Upper lobe of left lung (tissue), 6 donors: Measurements from ENCODE around the gene MIER2. TPM values are rescaled to one million over a fixed set of nuclear protein-coding genes. Genes with fewer than 3 reads are reported as not detected.
A peak's percentile ranks its signal among the peaks of the same experiment; 100 is the strongest.
"Not testable (repeated sequence)": the region's sequence is repeated elsewhere in the genome, so short reads cannot be mapped to it uniquely, and the experiment has no call there.

Source experiments
- ATAC-seq, 2 donors: fragments of 200-7000 bp; cut with Tn5 transposase; one replicate each; pipeline ENCODE4 v1.9.1; 2022; ENCODE audit warnings: mild to moderate bottlenecking in 2 of 2, moderate library complexity in 2 of 2; ENCODE audit not compliant: low FRiP score in 2 of 2
- DNase-seq, 2 donors: peaks; one replicate each; pipeline ENCODE4 v3.0.0-alpha.2; 2019 to 2020
- H3K27ac ChIP-seq, 4 donors: fragments of 200-600 bp; sonication (generic); one replicate each; pipeline ENCODE4 v1.5.1; 2016 to 2019
- H3K27me3 ChIP-seq, 4 donors: fragments of 200-600 bp; sonication (generic); one replicate each; pipeline ENCODE4 v1.5.1; 2017 to 2019
- H3K36me3 ChIP-seq, 4 donors: fragments of 200-600 bp; sonication (generic); one replicate each; pipeline ENCODE4 v1.5.1; 2016 to 2019
- H3K4me1 ChIP-seq, 4 donors: fragments of 200-600 bp; sonication (generic); one replicate each; pipeline ENCODE4 v1.5.1; 2018 to 2019
- H3K4me3 ChIP-seq, 4 donors: fragments of 200-600 bp; sonication (generic); one replicate each; pipeline ENCODE4 v1.5.1; 2017 to 2019; ENCODE audit warnings: mild to moderate bottlenecking in 2 of 4, moderate library complexity in 1 of 4
- H3K9me3 ChIP-seq, 4 donors: fragments of 200-600 bp; sonication (generic); one replicate each; pipeline ENCODE4 v1.5.1; 2018 to 2019
- EP300 ChIP-seq, 4 donors: sonication (generic); formaldehyde crosslinking; IDR thresholded peaks; one replicate each; pipeline ENCODE4 v1.5.1; 2017; ENCODE audit warnings: antibody characterized with exemption in 4 of 4, control low read depth in 2 of 4
- POLR2A ChIP-seq, 4 donors: fragments of 450-650 bp; IDR thresholded peaks; one replicate each; pipeline ENCODE4 v1.5.1; 2016 to 2017; ENCODE audit warnings: antibody characterized with exemption in 4 of 4, mild to moderate bottlenecking in 2 of 4
- POLR2AphosphoS5 ChIP-seq, 2 donors: sonication (generic); formaldehyde crosslinking; IDR thresholded peaks; one replicate each; pipeline ENCODE4 v1.5.1; 2017; ENCODE audit warnings: antibody characterized with exemption in 2 of 2
- WGBS, 2 donors: methylation state at CpG; one replicate each; pipeline ENCODE4 v1.1.5; 2017 to 2018; 5-methylcytosine and 5-hydroxymethylcytosine counted together
- total RNA-seq, 6 donors: library from RNA; depleted of rRNA in 4 of 6; stranded (reverse); fragments of >200 nt in 4 of 6; gene quantifications; one replicate each; pipeline versions ENCODE4 v1.1.0 to v1.2.1, GENCODE V29; 2016 to 2021
- TF ChIP-seq, protein P1 (sequence below), 6 experiments: fragments of 450-650 bp in 4 of 6; fragments of 200-600 bp in 2 of 6; sonication (generic) in 2 of 6; IDR thresholded peaks; one replicate each; pipeline ENCODE4 v1.5.1; 2016 to 2019; ENCODE audit warnings: antibody characterized with exemption in 6 of 6
- donor health status: DM: no; HTN: no; CAD: no; lungs with moderate emphysema.
- donor health status: DM: no; HTN: yes; CAD: no; lungs with severe emphysema.

MIER2 gene
- total RNA-seq, 6 donors from 2014 or later = 16.4 to 64.8 (median 31.7) TPM

DNA sequence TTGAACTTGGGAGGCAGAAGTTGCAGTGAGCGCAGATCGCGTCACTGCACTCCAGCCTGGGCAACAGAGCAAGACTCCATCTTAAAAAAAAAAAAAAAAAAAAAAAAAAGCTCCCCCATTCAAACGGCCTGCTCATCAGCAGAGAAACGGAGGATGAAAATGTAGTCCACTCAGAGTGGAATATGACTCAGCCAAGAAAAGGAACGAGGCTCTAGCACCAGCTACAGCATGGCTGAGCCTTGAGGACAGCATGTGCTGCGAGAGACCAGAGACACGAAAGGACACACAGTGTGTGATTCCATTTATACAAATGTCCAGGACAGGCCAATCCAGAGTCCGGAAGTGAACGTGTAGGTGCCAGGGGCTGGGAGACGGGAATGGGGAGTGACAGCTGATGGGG is 18.1 kb upstream of the MIER2 start:
- WGBS, 2 donors = 76 to 87% methylated on average over 11 of the region's 11 CpGs
- no peak for DNase-seq
- ATAC-seq = no peak
- Histone ChIP-seq H3K27me3 (no peaks in the 10 kb centered on the region), H3K36me3 (no peaks in the 10 kb centered on the region), H3K9me3 (no peaks in the 10 kb centered on the region), H3K4me3 (no peak overlapping the region), H3K27ac (no peak overlapping the region), H3K4me1 (no peaks in the 10 kb centered on the region)
- TF ChIP-seq EP300 (IDR thresholded peaks at IDR 0.05) (no peak), POLR2A (IDR thresholded peaks at IDR 0.05) (no peak), POLR2AphosphoS5 (IDR thresholded peaks at IDR 0.05) (no peak)
- TF ChIP-seq, protein P1, sequence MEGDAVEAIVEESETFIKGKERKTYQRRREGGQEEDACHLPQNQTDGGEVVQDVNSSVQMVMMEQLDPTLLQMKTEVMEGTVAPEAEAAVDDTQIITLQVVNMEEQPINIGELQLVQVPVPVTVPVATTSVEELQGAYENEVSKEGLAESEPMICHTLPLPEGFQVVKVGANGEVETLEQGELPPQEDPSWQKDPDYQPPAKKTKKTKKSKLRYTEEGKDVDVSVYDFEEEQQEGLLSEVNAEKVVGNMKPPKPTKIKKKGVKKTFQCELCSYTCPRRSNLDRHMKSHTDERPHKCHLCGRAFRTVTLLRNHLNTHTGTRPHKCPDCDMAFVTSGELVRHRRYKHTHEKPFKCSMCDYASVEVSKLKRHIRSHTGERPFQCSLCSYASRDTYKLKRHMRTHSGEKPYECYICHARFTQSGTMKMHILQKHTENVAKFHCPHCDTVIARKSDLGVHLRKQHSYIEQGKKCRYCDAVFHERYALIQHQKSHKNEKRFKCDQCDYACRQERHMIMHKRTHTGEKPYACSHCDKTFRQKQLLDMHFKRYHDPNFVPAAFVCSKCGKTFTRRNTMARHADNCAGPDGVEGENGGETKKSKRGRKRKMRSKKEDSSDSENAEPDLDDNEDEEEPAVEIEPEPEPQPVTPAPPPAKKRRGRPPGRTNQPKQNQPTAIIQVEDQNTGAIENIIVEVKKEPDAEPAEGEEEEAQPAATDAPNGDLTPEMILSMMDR (IDR thresholded peaks at IDR 0.05) = no peak

DNA sequence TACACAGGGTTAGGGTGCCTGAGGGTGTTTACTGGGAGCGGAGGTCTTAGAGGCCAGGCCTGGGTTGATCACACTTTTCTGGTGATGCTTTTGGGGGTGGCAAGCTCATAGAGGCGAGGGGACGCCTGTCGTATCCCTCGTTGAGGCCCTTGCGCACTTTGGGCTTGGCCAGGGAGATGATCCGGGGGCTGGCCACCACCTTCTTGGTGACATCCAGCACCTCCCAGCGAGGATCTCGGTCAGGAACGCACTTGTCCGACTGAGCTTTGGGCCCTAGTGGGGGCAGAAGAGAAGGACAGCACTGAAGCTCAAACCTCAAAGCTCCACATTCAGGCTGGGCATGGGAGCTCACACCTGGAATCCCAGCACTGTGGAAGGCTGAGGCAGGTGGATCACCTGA is 17.6 kb upstream of the MIER2 start:
- Histone ChIP-seq H3K27ac (no peak overlapping the region), H3K4me1 (no peaks in the 10 kb centered on the region), H3K36me3 (no peaks in the 10 kb centered on the region), H3K9me3 (no peaks in the 10 kb centered on the region), H3K27me3 (no peaks in the 10 kb centered on the region), H3K4me3 (no peak overlapping the region)
- WGBS, 2 donors = 85 to 94% methylated on average over 7 to 11 of the region's 11 CpGs
- DNase-seq (no peak), ATAC-seq (no peak)
- TF ChIP-seq EP300 (IDR thresholded peaks at IDR 0.05) (no peak), POLR2A (IDR thresholded peaks at IDR 0.05) (no peak), POLR2AphosphoS5 (IDR thresholded peaks at IDR 0.05) (no peak)
- TF ChIP-seq, protein P1 (IDR thresholded peaks at IDR 0.05) = no peak

DNA sequence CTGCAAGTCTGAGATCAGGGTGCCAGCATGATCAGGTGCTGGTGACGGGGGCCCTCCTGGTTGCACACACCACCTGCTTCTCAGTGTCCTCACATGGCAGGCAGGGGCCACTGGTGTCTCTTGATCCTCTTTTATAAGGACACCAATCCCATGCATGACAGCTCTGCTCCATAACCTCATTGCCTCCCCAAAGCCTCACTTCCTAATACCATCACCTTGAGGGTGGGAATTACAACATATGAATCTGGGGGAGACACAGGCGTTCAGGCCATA is 15.0 kb upstream of the MIER2 start:
- no peak for ATAC-seq
- TF ChIP-seq, protein P1 (IDR thresholded peaks at IDR 0.05) = no peak
- TF ChIP-seq POLR2A (IDR thresholded peaks at IDR 0.05) = no peak
- no peak for TF ChIP-seq POLR2AphosphoS5 (IDR thresholded peaks at IDR 0.05)
- TF ChIP-seq EP300 (IDR thresholded peaks at IDR 0.05) = no peak
- Histone ChIP-seq H3K9me3 (peaks cover 0 to 3% (median 2%) of the 10 kb centered on the region in 4 donors), H3K36me3 (no peaks in the 10 kb centered on the region), H3K27me3 (no peaks in the 10 kb centered on the region), H3K27ac (no peak overlapping the region), H3K4me3 (no peak overlapping the region), H3K4me1 (no peaks in the 10 kb centered on the region)
- WGBS, 2 donors = 65 to 77% methylated on average over 2 of the region's 2 CpGs
- DNase-seq = no peak

DNA sequence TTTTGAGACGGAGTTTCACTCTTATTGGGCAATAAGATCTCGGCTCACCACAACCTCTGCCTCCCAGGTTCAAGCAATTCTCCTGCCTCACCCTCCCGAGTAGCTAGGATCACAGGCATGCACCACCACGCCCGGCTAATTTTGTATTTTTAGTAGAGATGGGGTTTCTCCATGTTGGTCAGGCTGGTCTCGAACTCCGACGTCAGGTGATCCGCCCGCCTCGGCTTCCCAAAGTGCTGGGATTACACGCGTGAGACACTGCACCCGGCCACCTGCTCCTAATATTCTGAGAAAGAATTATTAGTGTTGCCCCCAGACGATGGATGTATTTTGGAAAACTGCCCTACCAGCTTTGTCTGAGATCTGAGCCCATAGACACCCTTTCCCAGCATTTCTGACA is 10.9 kb upstream of the MIER2 start:
- H3K36me3 ChIP-seq, H3K4me1 ChIP-seq, H3K4me3 ChIP-seq, ATAC-seq, H3K27ac ChIP-seq, H3K27me3 ChIP-seq: not testable (repeated sequence)
- peaks cover 9 to 20% (median 17%) of the 10 kb centered on the region in 4 donors for H3K9me3 ChIP-seq
- peak in 1 of 2 donors; percentile 10 for DNase-seq
- WGBS, 2 donors = 89 to 93% methylated on average over 15 of the region's 15 CpGs

DNA sequence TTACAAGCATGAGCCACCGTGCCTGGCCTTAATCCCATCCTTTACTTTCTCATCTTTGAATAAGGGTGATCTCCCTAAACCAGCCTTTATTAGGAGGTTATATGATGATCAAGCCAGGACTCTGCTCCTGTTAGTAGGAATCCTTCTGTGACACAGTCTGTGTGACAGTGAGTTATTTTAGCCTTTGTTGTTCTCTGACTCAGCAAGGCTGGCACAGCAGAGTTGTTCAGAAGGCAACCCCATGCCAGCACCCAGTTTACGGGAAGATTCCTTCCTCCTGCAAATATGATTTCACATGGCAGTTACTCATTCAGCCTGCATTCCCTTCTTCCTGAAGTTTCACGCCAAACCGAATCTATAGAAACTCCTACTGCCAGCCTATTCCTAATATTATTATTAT is 10.5 kb upstream of the MIER2 start:
- no peaks in the 10 kb centered on the region for H3K4me1 ChIP-seq
- H3K36me3 ChIP-seq = no peaks in the 10 kb centered on the region
- H3K9me3 ChIP-seq = peaks cover 9 to 20% (median 17%) of the 10 kb centered on the region in 4 donors
- WGBS, 2 donors = 87 to 91% methylated on average over 4 of the region's 4 CpGs
- no peak overlapping the region for H3K27ac ChIP-seq
- TF ChIP-seq POLR2AphosphoS5 (IDR thresholded peaks at IDR 0.05) (no peak), EP300 (IDR thresholded peaks at IDR 0.05) (no peak), POLR2A (IDR thresholded peaks at IDR 0.05) (no peak)
- TF ChIP-seq, protein P1 (IDR thresholded peaks at IDR 0.05) = no peak
- ATAC-seq (no peak), DNase-seq (no peak)
- H3K27me3 ChIP-seq = no peaks in the 10 kb centered on the region
- H3K4me3 ChIP-seq = no peak overlapping the region
